Pulmonary artery endothelial cell (primary cell): ENCODE results near the gene PTCHD1. TPM values are rescaled to one million over a fixed set of nuclear protein-coding genes. Genes with fewer than 3 reads are reported as not detected.

Experiments used
- DNase-seq: peaks from one replicate; pipeline ENCODE4 v3.0.0-alpha.2; 2011; ENCODE audit warnings: low read depth, low spot score
- total RNA-seq: library from RNA; depleted of rRNA; stranded (reverse); fragments of >200 nt; gene quantifications from 2 replicates; pipeline ENCODE4 v1.2.3, GENCODE V29; 2014

The PTCHD1 gene
- total RNA-seq: under 0.01 TPM in 1 of 2 replicates, not detected in the other

GRCh38 chrX:23334848-23335599, at the start of gene PTCHD1:
TSS of gene PTCHD1 (plus strand) at chrX:23334849. CDS start at chrX:23334876, 27 bp downstream.
- DNase-seq: no peak

GRCh38 chrX:23286731-23287130, 47.9 kb upstream of the PTCHD1 start:
- DNase-seq: no peak

- DNase-seq: no peak
Observed at GRCh38 chrX:23287191-23287725, 47.4 kb upstream of the PTCHD1 start.

- DNase-seq: no peak
Observed at GRCh38 chrX:23292354-23292987, 42.2 kb upstream of the PTCHD1 start.

GRCh38 chrX:23292988-23293651, 41.5 kb upstream of the PTCHD1 start:
- DNase-seq: no peak

- DNase-seq: no peak
Observed at GRCh38 chrX:23304881-23305280, 29.8 kb upstream of the PTCHD1 start.

GRCh38 chrX:23311731-23312130, 22.9 kb upstream of the PTCHD1 start:
- DNase-seq: no peak

GRCh38 chrX:23312136-23312535, 22.5 kb upstream of the PTCHD1 start:
- no peak for DNase-seq

- no peak for DNase-seq
Observed at GRCh38 chrX:23317799-23318724, 16.6 kb upstream of the PTCHD1 start.

- no peak for DNase-seq
Observed at GRCh38 chrX:23327104-23327503, 7.5 kb upstream of the PTCHD1 start.

- DNase-seq: no peak
Observed at GRCh38 chrX:23331701-23332100, 2.9 kb upstream of the PTCHD1 start.

- no peak for DNase-seq
Observed at GRCh38 chrX:23332101-23332887, 2.4 kb upstream of the PTCHD1 start.

GRCh38 chrX:23332888-23333821, 1.5 kb upstream of the PTCHD1 start:
- no peak for DNase-seq

- no peak for DNase-seq
Observed at GRCh38 chrX:23333842-23334520, 668 bp upstream of the PTCHD1 start.

- no peak for DNase-seq
Observed at GRCh38 chrX:23334521-23334847, 165 bp upstream of the PTCHD1 start.

GRCh38 chrX:23338334-23338733, 3.7 kb downstream of the PTCHD1 start:
- DNase-seq: no peak

- DNase-seq: no peak
Observed at GRCh38 chrX:23341452-23341851, 6.8 kb downstream of the PTCHD1 start.

- no peak for DNase-seq
Observed at GRCh38 chrX:23344238-23344903, 9.7 kb downstream of the PTCHD1 start.
